ENCODE results near the gene DEPDC4. TPM values are rescaled to one million over a fixed set of nuclear protein-coding genes. Genes with fewer than 3 reads are reported as not detected.

Gene DEPDC4
- total and polyA plus RNA-seq, 2 of the 13 experiments (the other 11 are each of a cell fraction or from before 2014, with no cell fraction given), result 2.2 to 5.7 TPM

DNA sequence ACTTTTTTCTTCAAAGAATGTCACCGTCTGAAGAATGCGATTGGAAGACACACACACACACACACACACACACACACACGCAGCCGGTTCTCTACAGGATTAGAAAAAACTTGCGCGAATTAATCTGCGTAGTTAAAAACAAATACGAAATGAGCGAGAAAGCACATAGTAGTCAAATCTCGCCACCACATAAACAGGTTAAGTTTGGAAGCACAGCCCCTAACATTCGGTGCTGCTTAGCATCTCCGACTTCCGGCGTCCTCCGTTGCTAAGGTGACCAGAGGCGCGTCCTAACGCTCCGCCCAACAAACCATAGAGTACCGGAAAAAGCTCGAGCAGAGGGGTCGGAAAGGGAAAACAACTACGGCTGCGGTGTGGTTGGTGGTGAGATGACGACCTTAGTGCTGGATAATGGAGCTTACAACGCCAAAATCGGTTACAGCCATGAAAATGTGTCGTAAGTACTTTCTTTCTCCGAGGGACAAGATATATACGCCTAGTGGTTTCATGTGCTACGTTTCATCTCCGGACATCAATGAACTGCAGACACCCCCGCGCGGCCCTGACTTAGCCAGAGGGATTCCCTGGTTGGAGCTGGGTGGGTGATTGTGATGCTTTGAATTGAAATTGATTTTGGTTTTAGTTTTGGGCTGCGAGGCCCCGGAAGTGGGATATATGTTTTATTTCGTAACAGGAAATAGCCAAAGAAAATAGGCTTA lies 66.3 kb downstream of the DEPDC4 start, which contains the start of gene ACTR6 (continued):
- TF ChIP-seq GMEB1 (CRISPR knock-in tag; IDR thresholded peaks at IDR 0.05; ENCODE audit: borderline replicate concordance) (peak; percentile 60; the same call in 1 of the 2 replicates), RFX3 (CRISPR knock-in tag; IDR thresholded peaks at IDR 0.05) (peak; percentile 98), ZBTB38 (CRISPR knock-in tag; IDR thresholded peaks at IDR 0.05) (peak; percentile 44; the same call in 1 of the 2 replicates), POLR2A (IDR thresholded peaks at IDR 0.05; ENCODE audit: insufficient read depth in 1 of 2, low read depth in 2 of 2, low read length in 2 of 2) (peak; percentile 83 to 88), ZBTB8A (CRISPR knock-in tag; IDR thresholded peaks at IDR 0.05; ENCODE audit: borderline replicate concordance, low read depth) (no peak), TOPORS (CRISPR knock-in tag; IDR thresholded peaks at IDR 0.05) (no peak), MED13 (CRISPR knock-in tag; IDR thresholded peaks at IDR 0.05) (peak; percentile 44; the same call in 1 of the 2 replicates), FOXP1 (IDR thresholded peaks at IDR 0.05) (no peak), FOXP1 (CRISPR knock-in tag; IDR thresholded peaks at IDR 0.05) (peak; percentile 45; the same call in 1 of the 2 replicates), SOX5 (CRISPR knock-in tag; IDR thresholded peaks at IDR 0.05; ENCODE audit: borderline replicate concordance) (peak; percentile 43; the same call in 1 of the 2 replicates), KMT2B (CRISPR knock-in tag; IDR thresholded peaks at IDR 0.05) (peak; percentile 97), PHF20 (CRISPR knock-in tag; IDR thresholded peaks at IDR 0.05) (peak; percentile 90), MED1 (CRISPR knock-in tag; IDR thresholded peaks at IDR 0.05) (peak; percentile 70), EZH2 (conservative IDR thresholded peaks at IDR 0.05; ENCODE audit: low read depth, low read length) (no peak), U2AF2 (IDR thresholded peaks at IDR 0.05; ENCODE audit: low read depth, low read length) (peak; percentile 47; the same call in 1 of the 2 replicates), ESRRA (CRISPR knock-in tag; IDR thresholded peaks at IDR 0.05; ENCODE audit: low read depth) (peak; percentile 43; the same call in 1 of the 2 replicates), RFX1 (IDR thresholded peaks at IDR 0.05) (peak; percentile 91), EED (CRISPR knock-in tag; IDR thresholded peaks at IDR 0.05) (no peak), MEIS2 (CRISPR knock-in tag; IDR thresholded peaks at IDR 0.05) (0 out of 2 replicates have a peak, but pooled peaks have one; percentile 15), XRCC5 (optimal IDR thresholded peaks at IDR 0.05; ENCODE audit: low read length) (peak; percentile 62), PHF8 (CRISPR knock-in tag; IDR thresholded peaks at IDR 0.05) (peak; percentile 86), BHLHE40 (IDR thresholded peaks at IDR 0.05; ENCODE audit: low read length) (no peak), CBX5 (CRISPR knock-in tag; IDR thresholded peaks at IDR 0.05; ENCODE audit: borderline replicate concordance) (peak; percentile 77; the same call in 1 of the 2 replicates), HDAC1 (CRISPR knock-in tag; IDR thresholded peaks at IDR 0.05) (peak; percentile 92)
- TF ChIP-seq, protein P1, sequence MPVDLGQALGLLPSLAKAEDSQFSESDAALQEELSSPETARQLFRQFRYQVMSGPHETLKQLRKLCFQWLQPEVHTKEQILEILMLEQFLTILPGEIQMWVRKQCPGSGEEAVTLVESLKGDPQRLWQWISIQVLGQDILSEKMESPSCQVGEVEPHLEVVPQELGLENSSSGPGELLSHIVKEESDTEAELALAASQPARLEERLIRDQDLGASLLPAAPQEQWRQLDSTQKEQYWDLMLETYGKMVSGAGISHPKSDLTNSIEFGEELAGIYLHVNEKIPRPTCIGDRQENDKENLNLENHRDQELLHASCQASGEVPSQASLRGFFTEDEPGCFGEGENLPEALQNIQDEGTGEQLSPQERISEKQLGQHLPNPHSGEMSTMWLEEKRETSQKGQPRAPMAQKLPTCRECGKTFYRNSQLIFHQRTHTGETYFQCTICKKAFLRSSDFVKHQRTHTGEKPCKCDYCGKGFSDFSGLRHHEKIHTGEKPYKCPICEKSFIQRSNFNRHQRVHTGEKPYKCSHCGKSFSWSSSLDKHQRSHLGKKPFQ (CRISPR knock-in tag; IDR thresholded peaks at IDR 0.05; ENCODE audit: insufficient replicate concordance), result peak; percentile 33
